Activated CD4-positive, alpha-beta T cell treated with anti-CD3 and anti-CD28 coated beads for 4 hours (primary cell): Measurements from ENCODE around the gene ARPC1B.

Source experiments
- DNase-seq, 2 donors: peaks; one replicate each; pipeline ENCODE4 v3.0.0-alpha.2; 2020

The ARPC1B gene

GRCh38 chr7:99392046-99392445, 17.5 kb downstream of the ARPC1B start:
- DNase-seq: no peak

GRCh38 chr7:99392659-99393354, 18.3 kb downstream of the ARPC1B start:
- DNase-seq: peak; percentile 77 to 81

DNA sequence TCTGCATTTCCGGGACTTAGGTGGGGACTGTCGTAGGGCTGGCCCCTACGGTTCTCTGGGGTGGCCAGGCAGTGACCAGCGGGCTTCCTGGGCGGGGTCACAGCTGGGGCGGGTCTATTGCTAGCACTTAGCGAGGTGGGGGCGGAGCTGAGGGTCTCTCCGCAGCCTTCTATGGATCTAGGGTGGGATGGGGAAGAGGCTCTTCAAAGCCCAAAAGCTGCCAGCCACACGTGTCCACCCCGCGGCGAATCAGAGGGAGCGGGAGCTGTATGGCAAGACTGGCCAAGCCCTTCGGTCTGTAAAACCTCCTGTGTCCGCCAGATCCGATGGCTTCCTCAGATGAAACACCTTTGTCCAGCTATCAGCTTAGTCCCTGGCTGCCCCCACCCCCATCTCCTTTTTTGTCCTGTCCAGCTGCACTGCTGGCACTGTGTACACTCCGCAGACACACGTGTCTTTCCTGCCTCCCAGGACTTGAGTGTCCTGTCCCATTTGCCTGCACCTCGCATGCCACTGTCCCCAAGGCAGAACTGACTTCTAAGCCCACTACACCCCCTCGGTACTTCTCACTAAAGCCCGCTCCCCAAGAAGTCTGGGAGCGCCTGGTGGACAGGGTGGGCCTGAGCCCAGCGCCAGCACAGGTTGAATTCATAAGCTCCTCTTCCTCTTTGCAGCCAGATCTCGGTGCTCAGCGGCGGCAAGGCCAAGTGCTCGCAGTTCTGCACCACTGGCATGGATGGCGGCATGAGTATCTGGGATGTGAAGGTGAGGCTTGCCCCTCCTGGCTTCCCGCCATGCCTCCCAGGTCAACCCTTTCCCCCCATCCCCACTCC, 19.0 kb downstream of the ARPC1B start:
- no peak for DNase-seq

GRCh38 chr7:99394188-99394502, 19.6 kb downstream of the ARPC1B start:
- DNase-seq: no peak

DNA sequence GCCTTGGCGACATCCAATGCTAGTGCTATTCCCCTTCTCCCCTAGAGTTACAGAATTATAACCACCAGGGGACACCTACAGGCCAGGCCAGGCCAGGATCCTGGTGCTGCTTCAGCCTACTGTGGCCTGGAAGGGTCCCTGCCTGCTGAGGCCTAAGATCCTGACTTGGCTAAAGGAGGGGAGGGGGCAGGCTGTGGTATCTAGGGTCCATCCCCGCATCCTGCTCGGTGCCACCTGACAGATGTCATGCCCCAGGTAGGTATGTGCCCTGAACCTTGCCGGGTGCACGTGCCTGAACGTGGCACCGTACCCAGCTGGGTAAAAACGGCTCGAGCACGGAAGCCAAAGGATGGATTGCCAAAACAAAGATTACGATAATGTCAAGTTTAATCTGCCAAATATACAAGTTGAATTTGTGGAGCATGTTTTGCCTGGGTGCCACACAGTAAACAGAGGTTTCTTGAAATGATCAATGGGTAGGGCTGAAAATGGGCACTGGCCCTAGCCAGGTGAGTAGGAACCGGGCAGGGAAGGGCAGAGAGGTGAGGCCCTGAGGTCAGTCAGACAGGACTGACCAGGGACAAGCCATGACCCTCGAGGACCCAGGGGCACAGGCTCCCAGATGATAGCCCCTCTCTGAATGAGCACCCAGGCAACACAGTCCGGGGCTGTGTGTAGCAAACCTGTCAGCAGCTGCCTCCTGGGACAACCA, 21.2 kb downstream of the ARPC1B start:
- DNase-seq: no peak

- no peak for DNase-seq
These were observed 22.1 kb downstream of the ARPC1B start for GRCh38 chr7:99396418-99397296.

- no peak for DNase-seq
These were observed 22.9 kb downstream of the ARPC1B start for GRCh38 chr7:99397297-99397983.

GRCh38 chr7:99398891-99399445, 24.4 kb downstream of the ARPC1B start:
- DNase-seq: no peak

- DNase-seq: no peak
These were observed 25.1 kb downstream of the ARPC1B start for GRCh38 chr7:99399597-99399996.

GRCh38 chr7:99402854-99403253, 28.3 kb downstream of the ARPC1B start:
- DNase-seq: no peak

GRCh38 chr7:99403764-99404163, 29.2 kb downstream of the ARPC1B start:
- DNase-seq: no peak

DNA sequence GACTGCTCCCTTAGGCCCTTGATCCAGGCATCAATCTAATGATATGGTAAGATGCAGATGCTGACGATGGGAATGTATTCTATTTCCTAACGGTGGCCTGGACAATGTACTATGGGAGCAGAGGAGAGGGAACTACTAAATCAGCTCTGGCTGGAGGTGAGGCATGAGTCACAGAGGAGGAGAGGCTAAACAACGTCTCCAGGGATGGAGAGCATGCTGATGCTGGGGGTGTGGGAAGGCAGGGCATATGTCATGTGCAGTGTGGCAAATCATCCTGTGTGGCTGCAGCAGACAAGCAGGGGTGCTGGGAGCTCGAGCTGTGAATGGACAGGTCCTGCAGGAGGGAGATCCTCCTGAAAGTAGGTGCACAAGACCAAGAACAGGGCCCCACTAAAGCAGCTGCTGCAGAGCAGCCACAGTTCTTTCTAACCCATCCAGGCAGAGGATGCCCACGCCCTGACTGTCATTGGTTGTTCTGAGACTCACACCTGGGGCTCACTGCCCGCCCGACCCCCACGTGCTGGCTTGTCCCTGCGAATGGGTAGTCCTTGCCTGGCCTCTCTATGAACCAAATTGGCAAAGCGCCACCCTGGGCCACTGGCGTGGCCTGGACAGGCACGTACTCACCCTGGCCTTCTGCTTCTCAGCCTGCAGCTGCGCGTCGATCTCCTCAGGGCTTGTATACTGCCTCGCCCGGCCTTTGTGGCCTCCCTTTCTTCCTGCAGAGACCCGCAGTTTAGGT, 29.9 kb downstream of the ARPC1B start:
- no peak for DNase-seq

DNA sequence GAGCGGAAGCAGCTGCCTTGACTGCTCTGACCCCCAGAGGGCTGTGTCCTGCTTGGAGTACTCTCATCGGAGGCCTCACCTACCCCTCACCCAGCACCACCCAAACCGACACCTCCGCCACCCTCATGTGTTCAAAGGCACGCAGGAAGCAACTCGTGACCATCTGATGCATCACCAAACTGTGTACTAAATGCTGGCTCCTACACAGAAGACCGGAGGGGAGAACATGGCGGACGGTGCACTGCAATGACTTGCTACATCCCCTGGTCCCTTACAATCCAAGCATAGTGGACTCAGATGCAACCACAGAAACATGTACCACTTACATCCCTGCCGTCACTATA, 30.4 kb downstream of the ARPC1B start:
- no peak for DNase-seq

DNA sequence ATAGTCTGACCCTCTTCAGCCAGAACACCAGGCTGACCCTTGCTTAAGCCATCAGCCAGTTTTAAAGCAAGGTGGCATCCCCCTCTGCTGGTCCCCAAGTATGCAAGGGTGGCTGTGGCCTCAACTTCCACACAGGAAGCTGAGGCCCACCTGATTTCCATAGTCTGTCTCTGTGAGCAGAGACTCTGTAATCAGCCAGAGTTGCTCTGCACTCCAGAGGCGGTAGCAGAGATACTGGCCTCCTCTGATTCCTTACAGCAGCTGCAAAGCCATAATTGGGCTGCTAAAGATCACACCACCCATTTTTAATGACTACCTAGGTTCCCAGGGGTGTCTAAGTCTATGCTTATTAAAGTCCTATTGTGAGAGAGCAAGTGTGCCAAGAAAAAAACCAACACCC, 32.0 kb downstream of the ARPC1B start:
- no peak for DNase-seq

DNA sequence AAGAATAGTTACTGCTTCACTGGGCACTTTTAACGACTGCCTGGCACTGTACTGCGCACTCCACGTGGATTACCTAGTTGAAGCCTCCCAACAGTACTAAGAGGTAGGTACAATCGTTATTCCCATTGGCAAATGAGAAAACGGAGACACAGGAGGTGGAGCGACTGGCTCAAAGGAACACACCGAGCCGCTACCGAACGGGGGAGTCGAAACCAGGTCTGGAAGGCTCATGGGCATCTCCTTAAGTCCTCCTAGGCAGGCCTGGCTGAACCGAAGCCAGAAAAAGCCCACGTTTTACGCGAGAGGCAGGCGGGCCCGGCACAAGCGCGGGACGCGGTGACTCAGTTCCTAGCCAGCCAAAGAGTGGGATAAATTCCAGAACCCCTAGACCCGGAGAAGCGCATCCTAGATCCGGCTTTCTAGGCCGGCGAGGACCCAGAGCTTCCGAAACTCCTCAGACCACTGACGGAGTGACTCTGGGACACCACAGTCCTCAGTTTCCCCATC, 33.4 kb downstream of the ARPC1B start:
- DNase-seq: peak; percentile 44 to 57

GRCh38 chr7:99408379-99409191, 34.1 kb downstream of the ARPC1B start, which contains the start of the genes BUD31 and PDAP1:
Gene BUD31 (plus strand): TSS chr7:99408969. CDS start chr7:99411093, 2,124 bp downstream.
Gene PDAP1 (minus strand): TSS chr7:99408597. CDS start chr7:99408548, 49 bp downstream.
- peak; percentile 91 to 96 for DNase-seq

DNA sequence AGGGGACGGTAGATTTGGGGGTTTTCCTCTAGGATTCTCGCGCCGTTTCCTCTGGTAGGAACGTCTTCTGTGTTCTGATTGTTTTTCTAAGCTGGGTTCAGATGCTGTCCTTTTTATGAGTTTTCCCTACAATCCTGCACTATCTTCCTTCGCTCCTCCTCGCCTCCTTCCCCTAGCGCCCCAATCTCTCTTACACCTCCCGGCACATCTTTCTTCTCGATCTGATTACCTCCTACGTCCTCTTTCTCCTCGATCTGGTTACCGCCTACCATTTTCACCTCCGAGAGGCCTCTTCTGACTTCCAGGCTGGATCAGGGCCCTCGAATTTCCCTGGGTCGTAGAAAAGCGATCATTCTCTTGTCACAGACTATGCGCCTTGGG, 34.7 kb downstream of the ARPC1B start:
- no peak for DNase-seq

- no peak for DNase-seq
These were observed 35.3 kb downstream of the ARPC1B start for GRCh38 chr7:99409806-99410205.

DNA sequence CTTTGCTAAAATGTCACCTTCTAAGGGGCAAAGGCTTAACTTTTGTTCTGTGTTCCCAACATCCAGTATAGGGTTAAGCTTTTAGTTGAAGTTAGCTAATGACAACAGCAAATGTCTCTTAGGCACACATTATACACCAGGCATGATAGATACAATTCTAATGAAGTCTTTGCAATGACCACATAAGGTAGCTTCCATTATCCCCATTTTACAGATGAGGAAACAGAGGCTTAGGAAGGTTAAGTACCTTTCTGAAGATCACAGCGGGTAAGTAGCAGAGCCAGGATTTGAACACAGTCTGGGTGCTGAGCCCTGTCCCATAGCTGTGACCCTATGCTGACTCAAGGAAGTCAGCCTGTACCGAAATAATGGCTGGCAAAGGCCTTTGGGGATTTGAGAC, 36.1 kb downstream of the ARPC1B start:
- no peak for DNase-seq
